GM12865 (cell line): ENCODE results near the gene LCE1F.

Source experiments
- DNase-seq: peaks from one replicate; pipeline ENCODE4 v3.0.0; 2010; ENCODE audit warnings: low read depth
- H3K4me3 ChIP-seq: 2 replicates; pipeline ENCODE4 v1.5.1; 2011; ENCODE audit warnings: mild to moderate bottlenecking, low read depth, low read length, control low read depth
- TF ChIP-seq, protein P1 (sequence below): IDR thresholded peaks from 2 replicates; pipeline ENCODE4 v1.5.1; 2011; ENCODE audit warnings: low read length, control low read depth, low read depth, inconsistent platforms; ENCODE audit not compliant: insufficient read depth; ENCODE audit errors: missing control alignments

LCE1F gene

DNA sequence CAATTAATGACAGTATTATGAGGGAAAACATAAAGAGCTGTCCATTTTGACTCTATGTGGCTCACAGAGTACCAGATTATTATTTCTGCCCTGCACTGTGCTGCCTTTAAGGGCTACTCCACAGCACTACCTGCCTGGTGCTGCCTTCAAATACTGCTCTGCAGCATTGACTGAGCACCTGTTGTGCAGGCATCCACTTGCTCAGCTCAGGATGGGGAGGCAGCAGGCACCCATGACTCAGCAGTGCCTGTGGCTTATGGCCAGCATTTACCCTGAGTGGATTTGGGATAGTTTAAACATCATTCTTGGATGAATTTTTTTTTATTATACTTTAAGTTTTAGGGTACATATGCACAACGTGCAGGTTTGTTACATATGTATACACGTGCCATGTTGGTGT lies 18.1 kb upstream of the LCE1F start:
- DNase-seq = no peak
- no peak overlapping the region for H3K4me3 ChIP-seq
- TF ChIP-seq, protein P1, sequence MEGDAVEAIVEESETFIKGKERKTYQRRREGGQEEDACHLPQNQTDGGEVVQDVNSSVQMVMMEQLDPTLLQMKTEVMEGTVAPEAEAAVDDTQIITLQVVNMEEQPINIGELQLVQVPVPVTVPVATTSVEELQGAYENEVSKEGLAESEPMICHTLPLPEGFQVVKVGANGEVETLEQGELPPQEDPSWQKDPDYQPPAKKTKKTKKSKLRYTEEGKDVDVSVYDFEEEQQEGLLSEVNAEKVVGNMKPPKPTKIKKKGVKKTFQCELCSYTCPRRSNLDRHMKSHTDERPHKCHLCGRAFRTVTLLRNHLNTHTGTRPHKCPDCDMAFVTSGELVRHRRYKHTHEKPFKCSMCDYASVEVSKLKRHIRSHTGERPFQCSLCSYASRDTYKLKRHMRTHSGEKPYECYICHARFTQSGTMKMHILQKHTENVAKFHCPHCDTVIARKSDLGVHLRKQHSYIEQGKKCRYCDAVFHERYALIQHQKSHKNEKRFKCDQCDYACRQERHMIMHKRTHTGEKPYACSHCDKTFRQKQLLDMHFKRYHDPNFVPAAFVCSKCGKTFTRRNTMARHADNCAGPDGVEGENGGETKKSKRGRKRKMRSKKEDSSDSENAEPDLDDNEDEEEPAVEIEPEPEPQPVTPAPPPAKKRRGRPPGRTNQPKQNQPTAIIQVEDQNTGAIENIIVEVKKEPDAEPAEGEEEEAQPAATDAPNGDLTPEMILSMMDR = no peak

DNA sequence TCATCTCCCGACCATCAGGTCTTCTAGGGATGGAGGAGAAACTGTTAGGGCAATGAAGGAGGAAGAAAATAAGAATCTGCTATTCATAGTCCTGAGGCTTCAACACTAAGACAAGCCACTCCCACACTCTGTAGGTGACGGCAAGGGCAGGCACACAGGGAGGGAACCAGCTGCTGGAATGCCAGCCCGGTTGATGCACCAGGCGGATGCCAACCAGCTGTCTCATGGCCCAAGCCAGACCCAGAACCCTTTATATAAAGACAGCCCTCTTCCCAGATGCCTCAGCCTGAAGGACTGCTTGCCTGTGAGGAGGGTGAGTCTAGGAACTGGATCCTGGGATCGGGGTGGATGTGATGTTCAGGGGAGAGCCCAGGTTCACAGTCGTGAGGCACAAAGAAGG lies 17.2 kb upstream of the LCE1F start, which contains the start of gene KPRP:
KPRP (plus strand) TSS at position 279 of the 400 bp plus-strand sequence. CDS start 1,564 bp downstream, outside the sequence.
- no peak for DNase-seq
- TF ChIP-seq, protein P1 = no peak
- H3K4me3 ChIP-seq = no peak within 1 kb of the TSS

DNA sequence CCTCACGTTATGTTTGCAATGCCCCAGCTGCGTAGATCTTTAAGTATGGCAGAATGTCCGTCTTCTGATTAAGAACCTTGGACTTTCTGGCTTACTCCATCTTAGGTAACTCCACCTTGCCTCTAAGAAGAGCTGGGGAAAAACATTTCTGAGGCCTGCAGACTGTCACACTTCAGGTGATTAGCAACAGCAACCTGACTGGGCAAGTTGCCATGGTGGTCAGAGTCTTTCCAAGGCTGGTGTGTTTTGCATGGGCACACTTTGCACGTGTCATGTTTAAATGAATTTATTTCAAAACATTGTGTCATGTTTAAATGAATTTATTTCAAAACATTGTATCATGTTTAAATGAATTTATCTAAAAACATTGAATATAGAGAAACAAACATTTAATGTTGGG lies 16.3 kb upstream of the LCE1F start:
- TF ChIP-seq, protein P1 = no peak
- no peak overlapping the region for H3K4me3 ChIP-seq
- no peak for DNase-seq

DNA sequence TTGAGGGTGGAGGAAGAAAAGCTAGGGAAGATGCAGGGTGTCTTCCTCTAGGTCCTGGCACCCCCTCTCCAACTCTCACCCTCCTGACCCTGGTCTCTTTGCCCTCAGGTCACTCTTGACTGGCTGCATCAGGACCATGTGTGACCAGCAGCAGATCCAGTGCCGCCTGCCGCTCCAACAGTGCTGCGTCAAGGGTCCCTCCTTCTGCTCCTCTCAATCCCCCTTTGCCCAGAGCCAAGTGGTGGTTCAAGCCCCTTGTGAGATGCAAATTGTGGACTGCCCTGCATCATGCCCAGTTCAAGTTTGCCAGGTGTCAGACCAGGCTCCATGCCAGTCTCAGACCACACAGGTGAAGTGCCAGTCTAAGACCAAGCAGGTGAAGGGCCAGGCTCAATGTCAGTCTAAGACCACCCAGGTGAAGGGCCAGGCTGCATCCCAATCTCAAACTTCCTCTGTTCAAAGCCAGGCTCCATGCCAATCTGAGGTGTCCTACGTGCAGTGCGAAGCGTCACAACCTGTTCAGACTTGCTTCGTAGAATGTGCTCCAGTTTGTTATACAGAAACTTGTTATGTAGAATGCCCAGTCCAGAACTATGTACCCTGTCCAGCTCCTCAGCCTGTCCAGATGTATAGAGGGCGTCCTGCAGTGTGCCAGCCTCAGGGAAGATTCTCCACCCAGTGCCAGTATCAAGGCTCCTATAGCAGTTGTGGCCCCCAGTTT lies 15.3 kb upstream of the LCE1F start:
- no peak for DNase-seq
- TF ChIP-seq, protein P1 = no peak
- no peak overlapping the region for H3K4me3 ChIP-seq

DNA sequence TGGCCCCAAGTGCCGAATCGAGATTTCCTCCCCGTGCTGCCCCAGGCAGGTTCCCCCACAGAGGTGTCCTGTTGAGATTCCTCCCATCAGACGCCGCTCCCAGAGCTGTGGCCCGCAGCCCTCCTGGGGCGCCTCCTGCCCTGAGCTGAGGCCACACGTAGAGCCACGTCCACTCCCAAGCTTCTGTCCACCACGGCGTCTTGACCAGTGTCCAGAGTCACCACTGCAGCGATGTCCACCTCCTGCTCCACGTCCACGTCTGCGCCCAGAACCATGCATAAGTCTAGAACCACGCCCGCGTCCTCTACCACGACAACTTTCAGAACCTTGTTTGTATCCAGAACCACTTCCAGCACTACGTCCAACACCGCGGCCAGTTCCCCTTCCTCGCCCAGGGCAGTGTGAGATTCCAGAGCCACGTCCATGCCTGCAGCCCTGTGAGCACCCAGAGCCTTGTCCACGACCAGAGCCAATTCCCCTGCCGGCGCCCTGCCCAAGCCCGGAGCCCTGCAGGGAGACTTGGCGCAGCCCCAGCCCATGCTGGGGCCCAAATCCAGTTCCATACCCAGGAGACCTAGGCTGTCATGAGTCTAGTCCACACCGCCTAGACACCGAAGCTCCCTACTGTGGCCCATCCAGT lies 14.3 kb upstream of the LCE1F start:
- DNase-seq = no peak
- TF ChIP-seq, protein P1 = no peak
- no peak overlapping the region for H3K4me3 ChIP-seq

DNA sequence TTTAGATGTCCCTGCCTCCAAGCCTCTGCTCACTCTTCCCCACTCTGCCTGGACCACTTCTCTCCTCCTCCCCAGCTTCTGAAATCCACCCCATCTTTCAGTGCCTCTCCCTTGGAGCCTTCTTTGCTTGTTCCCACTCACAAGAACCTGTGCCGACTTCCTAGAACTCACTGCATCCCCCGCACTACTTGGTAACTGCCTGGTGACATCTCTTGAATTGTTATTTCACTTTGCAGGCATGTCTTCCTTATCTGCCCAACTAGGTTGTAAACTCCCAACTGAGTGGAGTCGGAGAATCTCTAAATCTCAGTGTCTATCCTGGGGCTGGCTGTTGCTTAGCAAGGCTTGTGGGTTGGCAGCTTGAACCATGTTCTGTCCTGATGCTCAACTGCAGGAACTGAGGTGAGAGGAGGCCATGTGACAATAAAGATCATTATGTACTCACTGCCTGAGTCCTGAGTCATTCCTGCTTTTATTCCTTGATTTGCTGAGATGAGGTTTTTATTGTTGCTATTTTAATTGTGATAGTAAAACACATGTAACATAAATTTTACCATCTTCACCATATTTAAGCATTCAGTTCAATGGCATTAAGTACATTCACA lies 13.2 kb upstream of the LCE1F start:
- DNase-seq = no peak
- no peak overlapping the region for H3K4me3 ChIP-seq
- TF ChIP-seq, protein P1 = no peak
